K562 (cell line): Measurements from ENCODE around the gene MPIG6B. TPM values are rescaled to one million over a fixed set of nuclear protein-coding genes. Genes with fewer than 3 reads are reported as not detected.

Experiments
- DMBX1 ChIP-seq: fragments of 250-450 bp; sonication (Bioruptor Pico); IDR thresholded peaks from 2 replicates; pipeline ENCODE4 v1.8.0; 2022; ENCODE audit warnings: inconsistent platforms, mild to moderate bottlenecking, moderate library complexity, borderline replicate concordance
- E2F3 ChIP-seq: fragments of 250-450 bp; sonication (Bioruptor Pico); IDR thresholded peaks from 2 replicates; pipeline ENCODE4 v1.4.0; 2020; ENCODE audit warnings: mild to moderate bottlenecking
- KAT8 ChIP-seq: fragments of 450-650 bp; IDR thresholded peaks from 2 replicates; pipeline ENCODE4 v1.6.1; 2016; ENCODE audit warnings: low read depth, mild to moderate bottlenecking
- MCM7 ChIP-seq, 2 experiments: fragments of 450-650 bp; IDR thresholded peaks; 2 replicates each; pipeline ENCODE4 v1.6.1; 2016 to 2018
- PML ChIP-seq: IDR thresholded peaks from 2 replicates; pipeline ENCODE4 v1.6.1; 2012; ENCODE audit warnings: low read length, inconsistent platforms
- RBM25 ChIP-seq: fragments of 200-400 bp; formaldehyde crosslinking; IDR thresholded peaks from 2 replicates; pipeline ENCODE4 v1.6.1; 2018; ENCODE audit warnings: low read length, low read depth, moderate library complexity; ENCODE audit not compliant: severe bottlenecking
- RBM39 ChIP-seq: fragments of 200-400 bp; formaldehyde crosslinking; optimal IDR thresholded peaks from 2 replicates; pipeline ENCODE3; 2018; ENCODE audit warnings: low read depth, low read length
- RFX7 ChIP-seq: fragments of 250-450 bp; sonication (Bioruptor Pico); IDR thresholded peaks from 2 replicates; pipeline ENCODE4 v1.5.1; 2021; ENCODE audit warnings: mild to moderate bottlenecking
- SAFB ChIP-seq: fragments of 200-400 bp; formaldehyde crosslinking; IDR thresholded peaks from 2 replicates; pipeline ENCODE4 v1.6.1; 2017; ENCODE audit warnings: low read depth, low read length, borderline replicate concordance
- SAP30 ChIP-seq: fragments of 200-600 bp; sonication (generic); IDR thresholded peaks from 2 replicates; pipeline ENCODE4 v1.6.1; 2012; ENCODE audit warnings: borderline replicate concordance, low read depth, mild to moderate bottlenecking, moderate library complexity, low read length, control low read depth, inconsistent platforms; ENCODE audit not compliant: insufficient read depth, poor library complexity, severe bottlenecking
- SIRT6 ChIP-seq: IDR thresholded peaks from one replicate; pipeline ENCODE4 v1.6.1; 2012; ENCODE audit warnings: low read depth, mild to moderate bottlenecking, control low read depth, inconsistent platforms, low read length, moderate library complexity
- SIX5 ChIP-seq, 2 experiments: IDR thresholded peaks; 2 replicates each; pipeline ENCODE4 v1.6.1; 2011; ENCODE audit warnings: low read length in 2 of 2, borderline replicate concordance in 1 of 2, low read depth in 1 of 2, mild to moderate bottlenecking in 1 of 2, moderate library complexity in 1 of 2; ENCODE audit not compliant: insufficient read depth in 1 of 2
- STAT5A ChIP-seq: IDR thresholded peaks from 2 replicates; pipeline ENCODE4 v1.6.1; 2012; ENCODE audit warnings: low read length, inconsistent platforms, borderline replicate concordance
- ZFPM2 ChIP-seq: fragments of 250-450 bp; sonication (Bioruptor Pico); IDR thresholded peaks from 2 replicates; pipeline ENCODE4 v1.5.1; 2022; ENCODE audit warnings: mild to moderate bottlenecking
- ZNF24 ChIP-seq: fragments of 450-650 bp; IDR thresholded peaks from 2 replicates; pipeline ENCODE4 v1.6.1; 2016
- ZNF507 ChIP-seq: conservative IDR thresholded peaks from 2 replicates; pipeline ENCODE4 v1.6.1; 2017; ENCODE audit warnings: missing genetic modification characterization, missing compliant biosample characterization
- ZNF717 ChIP-seq: fragments of 250-450 bp; sonication (Bioruptor Pico); IDR thresholded peaks from 2 replicates; pipeline ENCODE4 v1.5.0; 2021
- polyA plus RNA-seq, 8 experiments: library from polyadenylated mRNA; depleted of rRNA in 4 of 8; stranded (reverse) in 5 of 8; unstranded in 3 of 8; fragments of >200 nt; fragmentation: Nextera tagmentation in 2 of 8; fragmentation: Illumina TruSeq in 1 of 8; extraction: Ambion mirVana in 2 of 8; extraction: Trizol in 1 of 8; gene quantifications; 2 replicates each; pipeline versions ENCODE4 v1.2.1 to v1.2.3, GENCODE V29; 2011 to 2014; ENCODE audit warnings: inconsistent platforms in 1 of 8, missing spikeins in 1 of 8
- total RNA-seq, 7 experiments: library from RNA; depleted of rRNA in 6 of 7; stranded (reverse); fragments of >200 nt in 6 of 7; fragmentation: Illumina TruSeq in 2 of 7; extraction: Trizol in 2 of 7; gene quantifications; 2 replicates each; pipeline versions ENCODE4 v1.2.1 to v1.2.3, GENCODE V29; 2011 to 2021; ENCODE audit warnings: low replicate concordance in 1 of 7
- TF ChIP-seq, protein P1 (sequence below), 3 experiments: fragments of 200-800 bp in 1 of 3; fragments of 250-450 bp in 1 of 3; fragments of 450-650 bp in 1 of 3; sonication (Bioruptor Pico) in 1 of 3; sonication (Bioruptor generic) in 1 of 3; formaldehyde crosslinking in 1 of 3; IDR thresholded peaks; 2 replicates each; pipeline versions ENCODE4 v1.6.1 to v1.8.0; 2016 to 2022; ENCODE audit warnings: mild to moderate bottlenecking in 2 of 3, missing genetic modification characterization in 2 of 3, missing compliant biosample characterization in 1 of 3, moderate library complexity in 1 of 3
- TF ChIP-seq, protein P2 (sequence below): fragments of 450-650 bp; formaldehyde crosslinking; IDR thresholded peaks from 2 replicates; pipeline ENCODE4 v1.4.0; 2020; ENCODE audit warnings: mild to moderate bottlenecking, mixed read lengths
- TF ChIP-seq, protein P3 (sequence below), 2 experiments: fragments of 450-650 bp; conservative IDR thresholded peaks; 2 replicates each; pipeline ENCODE4 v1.6.1; 2017; ENCODE audit warnings: mild to moderate bottlenecking in 2 of 2, moderate library complexity in 2 of 2
- TF ChIP-seq, protein P4 (sequence below): sonication (generic); formaldehyde crosslinking; IDR thresholded peaks from 2 replicates; pipeline ENCODE4 v1.8.1; 2022; ENCODE audit warnings: missing genetic modification reagents

Gene MPIG6B
- total and polyA plus RNA-seq, 9 of the 15 experiments (the other 6 are each of a cell fraction or from before 2014, with no cell fraction given), result 0.11 to 1.2 (median 0.28) TPM; not detected in 1

DNA sequence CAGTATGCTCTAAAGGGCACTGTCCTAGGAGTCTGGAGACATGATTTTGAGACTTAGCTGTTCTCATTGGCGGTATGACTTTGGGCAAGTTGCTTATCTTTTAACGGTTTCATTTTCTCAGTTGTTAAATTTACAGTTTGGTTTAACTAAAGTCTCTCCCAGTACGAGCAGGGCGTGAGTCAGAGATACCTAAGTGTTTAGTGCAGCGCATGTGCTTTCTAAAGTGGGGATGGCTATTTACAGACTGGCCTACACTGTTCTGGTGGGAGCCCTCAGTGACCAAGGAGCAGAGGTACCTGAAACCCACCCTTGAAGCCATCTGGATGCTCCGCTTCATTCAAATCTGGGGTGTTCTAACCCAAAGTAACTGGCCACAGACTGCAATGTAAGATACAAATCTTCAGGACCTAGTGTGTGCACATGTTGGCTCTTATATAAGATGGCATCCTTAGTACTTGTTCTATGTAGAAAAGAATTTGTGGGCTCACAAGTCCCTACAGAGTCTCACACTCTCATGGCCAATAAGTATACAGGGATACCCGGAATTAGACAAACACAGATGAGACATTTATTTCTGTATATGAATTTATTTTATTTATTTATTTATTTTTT lies 27.3 kb downstream of the MPIG6B start (continued):
- TF ChIP-seq, protein P1, sequence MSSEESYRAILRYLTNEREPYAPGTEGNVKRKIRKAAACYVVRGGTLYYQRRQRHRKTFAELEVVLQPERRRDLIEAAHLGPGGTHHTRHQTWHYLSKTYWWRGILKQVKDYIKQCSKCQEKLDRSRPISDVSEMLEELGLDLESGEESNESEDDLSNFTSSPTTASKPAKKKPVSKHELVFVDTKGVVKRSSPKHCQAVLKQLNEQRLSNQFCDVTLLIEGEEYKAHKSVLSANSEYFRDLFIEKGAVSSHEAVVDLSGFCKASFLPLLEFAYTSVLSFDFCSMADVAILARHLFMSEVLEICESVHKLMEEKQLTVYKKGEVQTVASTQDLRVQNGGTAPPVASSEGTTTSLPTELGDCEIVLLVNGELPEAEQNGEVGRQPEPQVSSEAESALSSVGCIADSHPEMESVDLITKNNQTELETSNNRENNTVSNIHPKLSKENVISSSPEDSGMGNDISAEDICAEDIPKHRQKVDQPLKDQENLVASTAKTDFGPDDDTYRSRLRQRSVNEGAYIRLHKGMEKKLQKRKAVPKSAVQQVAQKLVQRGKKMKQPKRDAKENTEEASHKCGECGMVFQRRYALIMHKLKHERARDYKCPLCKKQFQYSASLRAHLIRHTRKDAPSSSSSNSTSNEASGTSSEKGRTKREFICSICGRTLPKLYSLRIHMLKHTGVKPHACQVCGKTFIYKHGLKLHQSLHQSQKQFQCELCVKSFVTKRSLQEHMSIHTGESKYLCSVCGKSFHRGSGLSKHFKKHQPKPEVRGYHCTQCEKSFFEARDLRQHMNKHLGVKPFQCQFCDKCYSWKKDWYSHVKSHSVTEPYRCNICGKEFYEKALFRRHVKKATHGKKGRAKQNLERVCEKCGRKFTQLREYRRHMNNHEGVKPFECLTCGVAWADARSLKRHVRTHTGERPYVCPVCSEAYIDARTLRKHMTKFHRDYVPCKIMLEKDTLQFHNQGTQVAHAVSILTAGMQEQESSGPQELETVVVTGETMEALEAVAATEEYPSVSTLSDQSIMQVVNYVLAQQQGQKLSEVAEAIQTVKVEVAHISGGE (CRISPR knock-in tag; IDR thresholded peaks at IDR 0.05), result no peak
- TF ChIP-seq ZNF717 (CRISPR knock-in tag), result no peak
- TF ChIP-seq, protein P2, sequence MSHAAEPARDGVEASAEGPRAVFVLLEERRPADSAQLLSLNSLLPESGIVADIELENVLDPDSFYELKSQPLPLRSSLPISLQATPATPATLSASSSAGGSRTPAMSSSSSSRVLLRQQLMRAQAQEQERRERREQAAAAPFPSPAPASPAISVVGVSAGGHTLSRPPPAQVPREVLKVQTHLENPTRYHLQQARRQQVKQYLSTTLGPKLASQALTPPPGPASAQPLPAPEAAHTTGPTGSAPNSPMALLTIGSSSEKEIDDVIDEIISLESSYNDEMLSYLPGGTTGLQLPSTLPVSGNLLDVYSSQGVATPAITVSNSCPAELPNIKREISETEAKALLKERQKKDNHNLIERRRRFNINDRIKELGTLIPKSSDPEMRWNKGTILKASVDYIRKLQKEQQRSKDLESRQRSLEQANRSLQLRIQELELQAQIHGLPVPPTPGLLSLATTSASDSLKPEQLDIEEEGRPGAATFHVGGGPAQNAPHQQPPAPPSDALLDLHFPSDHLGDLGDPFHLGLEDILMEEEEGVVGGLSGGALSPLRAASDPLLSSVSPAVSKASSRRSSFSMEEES (CRISPR knock-in tag), result no peak
- no peak for TF ChIP-seq MCM7 (IDR thresholded peaks at IDR 0.05)
- TF ChIP-seq, protein P3, sequence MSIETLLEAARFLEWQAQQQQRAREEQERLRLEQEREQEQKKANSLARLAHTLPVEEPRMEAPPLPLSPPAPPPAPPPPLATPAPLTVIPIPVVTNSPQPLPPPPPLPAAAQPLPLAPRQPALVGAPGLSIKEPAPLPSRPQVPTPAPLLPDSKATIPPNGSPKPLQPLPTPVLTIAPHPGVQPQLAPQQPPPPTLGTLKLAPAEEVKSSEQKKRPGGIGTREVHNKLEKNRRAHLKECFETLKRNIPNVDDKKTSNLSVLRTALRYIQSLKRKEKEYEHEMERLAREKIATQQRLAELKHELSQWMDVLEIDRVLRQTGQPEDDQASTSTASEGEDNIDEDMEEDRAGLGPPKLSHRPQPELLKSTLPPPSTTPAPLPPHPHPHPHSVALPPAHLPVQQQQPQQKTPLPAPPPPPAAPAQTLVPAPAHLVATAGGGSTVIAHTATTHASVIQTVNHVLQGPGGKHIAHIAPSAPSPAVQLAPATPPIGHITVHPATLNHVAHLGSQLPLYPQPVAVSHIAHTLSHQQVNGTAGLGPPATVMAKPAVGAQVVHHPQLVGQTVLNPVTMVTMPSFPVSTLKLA (conservative IDR thresholded peaks at IDR 0.05), result peak in 1 of 2 experiments; percentile 51; a peak in 1 of 4 replicates
- no peak for TF ChIP-seq KAT8
- TF ChIP-seq RFX7 (CRISPR knock-in tag), result no peak
- TF ChIP-seq STAT5A, result no peak
- no peak for TF ChIP-seq SIX5 (IDR thresholded peaks at IDR 0.05; ENCODE audit: borderline replicate concordance in 1 of 2, insufficient read depth in 1 of 2, low read depth in 1 of 2, low read length in 2 of 2)
- TF ChIP-seq ZNF507 (tag), result no peak
- no peak for TF ChIP-seq ZNF24
- no peak for TF ChIP-seq ZFPM2 (CRISPR knock-in tag)
- TF ChIP-seq, protein P4, sequence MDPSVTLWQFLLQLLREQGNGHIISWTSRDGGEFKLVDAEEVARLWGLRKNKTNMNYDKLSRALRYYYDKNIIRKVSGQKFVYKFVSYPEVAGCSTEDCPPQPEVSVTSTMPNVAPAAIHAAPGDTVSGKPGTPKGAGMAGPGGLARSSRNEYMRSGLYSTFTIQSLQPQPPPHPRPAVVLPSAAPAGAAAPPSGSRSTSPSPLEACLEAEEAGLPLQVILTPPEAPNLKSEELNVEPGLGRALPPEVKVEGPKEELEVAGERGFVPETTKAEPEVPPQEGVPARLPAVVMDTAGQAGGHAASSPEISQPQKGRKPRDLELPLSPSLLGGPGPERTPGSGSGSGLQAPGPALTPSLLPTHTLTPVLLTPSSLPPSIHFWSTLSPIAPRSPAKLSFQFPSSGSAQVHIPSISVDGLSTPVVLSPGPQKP (CRISPR knock-in tag), result no peak
- TF ChIP-seq RBM39, result no peak
- 0 out of 2 replicates have a peak, but pooled peaks have one; percentile 41 for TF ChIP-seq DMBX1 (CRISPR knock-in tag)
- TF ChIP-seq PML, result no peak
- TF ChIP-seq SAFB, result no peak
- TF ChIP-seq SIRT6, result no peak
- no peak for TF ChIP-seq RBM25
- no peak for TF ChIP-seq E2F3 (CRISPR knock-in tag)
- no peak for TF ChIP-seq SAP30
